SKM-1 treated with dmso at 0.1 percent for 144 hours (cell line): ENCODE measurements around the gene B3GNT4.
A peak's percentile ranks its signal among the peaks of the same experiment; 100 is the strongest.
"Not testable (repeated sequence)": the region's sequence is repeated elsewhere in the genome, so short reads cannot be mapped to it uniquely, and the experiment has no call there.

Experiments used
- DNase-seq: peaks from one replicate; lab custom pipeline; 2025; ENCODE audit not compliant: unreplicated experiment; lab: John Stamatoyannopoulos, UW

The B3GNT4 gene

GRCh38 chr12:122215771-122216170 lies 12.3 kb downstream of the B3GNT4 start:
- DNase-seq: no peak

- DNase-seq: no peak
Observed at GRCh38 chr12:122216445-122216844, 12.9 kb downstream of the B3GNT4 start.

GRCh38 chr12:122225683-122226365 lies 22.3 kb downstream of the B3GNT4 start, which contains the start of gene DIABLO:
DIABLO (minus strand) TSS chr12:122226052; CDS start chr12:122226014, 38 bp downstream.
- DNase-seq: peak; percentile 82

DNA sequence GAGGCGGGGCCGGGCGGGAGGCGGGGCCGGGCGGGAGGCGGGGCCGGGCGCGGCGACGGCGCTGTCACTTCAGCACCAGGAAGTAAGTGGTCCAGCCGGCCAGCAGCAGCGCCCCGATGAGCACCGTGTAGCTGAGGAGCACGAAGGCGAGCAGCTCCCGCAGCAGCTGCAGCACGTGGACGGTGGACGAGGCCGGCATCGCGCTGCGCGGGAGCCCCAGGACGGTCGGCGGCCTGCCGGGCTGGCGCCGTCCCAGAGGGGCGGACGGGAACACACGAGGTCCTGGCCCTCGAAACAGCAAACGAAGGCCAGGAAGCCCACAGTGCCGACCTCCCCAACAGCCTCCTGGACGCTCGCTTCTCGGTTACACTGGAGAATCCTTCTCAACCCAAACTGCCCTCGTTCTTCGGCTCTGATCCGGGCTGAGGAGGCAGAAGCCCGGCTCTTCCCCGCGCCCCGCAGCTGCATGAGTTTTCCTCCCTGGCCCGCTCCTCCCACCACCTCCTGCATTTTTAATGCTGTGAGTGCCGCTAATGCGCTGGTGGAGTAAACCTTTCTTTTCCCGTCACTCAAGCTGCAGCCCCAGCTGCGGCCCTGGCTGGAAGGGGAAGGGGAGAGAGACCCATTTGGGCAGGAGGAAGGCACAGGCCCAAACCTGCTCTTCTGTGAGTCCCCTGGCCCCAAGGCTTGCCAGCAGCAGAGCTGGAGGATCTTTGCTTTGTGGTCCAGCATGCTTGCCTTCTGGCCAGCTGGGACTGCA lies 23.0 kb downstream of the B3GNT4 start:
- no peak for DNase-seq

GRCh38 chr12:122227341-122227740 lies 23.8 kb downstream of the B3GNT4 start:
- no peak for DNase-seq

- no peak for DNase-seq
Observed at GRCh38 chr12:122228092-122228491, 24.6 kb downstream of the B3GNT4 start.

DNA sequence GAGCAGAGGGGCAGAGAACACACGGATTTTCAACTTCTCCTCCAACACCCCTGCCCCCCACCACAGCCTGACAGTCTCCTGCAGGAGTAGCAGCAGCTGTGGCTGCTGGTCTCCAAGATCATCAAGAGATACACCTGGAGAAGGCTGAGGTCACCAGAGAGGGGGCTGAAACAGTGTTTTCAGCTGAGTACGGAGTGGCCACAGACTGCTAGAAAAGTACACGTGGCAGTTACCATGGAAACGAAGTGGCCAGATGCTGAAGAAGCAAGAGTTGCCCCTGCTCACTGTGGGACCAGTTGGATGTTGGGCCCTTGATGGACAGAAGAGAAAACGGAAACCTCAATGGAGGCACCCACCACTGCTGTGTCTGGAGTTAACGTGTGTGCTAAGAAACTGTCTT lies 27.3 kb downstream of the B3GNT4 start:
- no peak for DNase-seq

DNA sequence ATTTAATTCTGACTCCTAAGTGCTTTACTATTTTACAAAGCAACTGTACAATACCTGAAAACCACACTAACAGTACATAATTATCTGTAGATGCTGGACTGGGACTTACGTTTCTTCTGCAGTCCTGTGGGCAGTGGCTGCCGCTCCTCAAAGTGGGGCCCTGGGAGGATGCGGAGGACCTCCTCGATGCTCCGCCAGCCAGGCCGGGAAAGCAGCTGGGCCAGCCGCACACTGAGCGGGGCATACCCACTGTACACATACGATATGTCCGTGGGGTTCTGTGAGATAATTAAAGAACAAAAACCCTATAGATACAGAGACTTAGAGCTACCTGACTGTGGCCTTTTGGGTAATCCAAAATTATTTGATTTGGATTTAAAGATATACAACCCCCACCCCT lies 29.2 kb downstream of the B3GNT4 start:
- no peak for DNase-seq

DNA sequence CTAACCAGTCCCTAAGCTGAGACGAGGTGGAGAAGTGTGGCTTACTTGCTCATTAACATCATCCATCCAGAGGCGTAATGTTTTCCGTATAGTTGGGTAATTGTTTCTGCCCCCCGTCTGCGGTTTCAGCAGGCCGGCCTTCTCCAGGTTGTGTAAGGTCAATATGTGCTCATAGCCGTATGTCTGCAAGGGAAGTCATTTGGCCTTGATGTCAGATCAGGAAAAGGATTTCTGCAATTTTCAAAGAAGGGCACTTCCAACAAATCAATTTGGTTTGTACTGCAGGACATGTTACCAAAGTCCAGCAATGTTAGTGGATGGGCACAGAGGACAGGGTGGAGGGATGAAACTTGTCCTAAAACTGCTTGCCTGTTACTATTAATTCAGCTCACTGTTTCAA lies 32.2 kb downstream of the B3GNT4 start:
- no peak for DNase-seq

GRCh38 chr12:122238861-122239260 lies 35.4 kb downstream of the B3GNT4 start:
- DNase-seq: no peak

DNA sequence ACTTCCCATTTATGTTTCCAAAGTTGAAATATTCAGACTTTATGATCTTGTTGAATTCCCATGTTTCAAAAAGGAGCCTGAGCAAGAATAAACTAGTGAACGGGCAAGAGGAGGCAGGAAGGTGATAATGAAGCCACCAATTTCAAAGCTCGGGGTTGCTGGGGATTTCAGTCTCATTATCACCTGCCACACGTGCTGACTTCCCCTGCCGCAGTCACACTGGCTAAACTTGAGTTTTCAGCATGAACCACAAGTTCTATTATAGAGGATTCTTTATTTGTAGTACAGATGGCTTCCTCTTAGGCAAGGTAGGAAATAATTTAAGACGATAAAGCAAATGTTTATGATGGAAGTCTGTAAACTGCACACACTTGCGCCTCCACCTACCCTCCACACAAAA lies 40.5 kb downstream of the B3GNT4 start:
- DNase-seq: no peak

DNA sequence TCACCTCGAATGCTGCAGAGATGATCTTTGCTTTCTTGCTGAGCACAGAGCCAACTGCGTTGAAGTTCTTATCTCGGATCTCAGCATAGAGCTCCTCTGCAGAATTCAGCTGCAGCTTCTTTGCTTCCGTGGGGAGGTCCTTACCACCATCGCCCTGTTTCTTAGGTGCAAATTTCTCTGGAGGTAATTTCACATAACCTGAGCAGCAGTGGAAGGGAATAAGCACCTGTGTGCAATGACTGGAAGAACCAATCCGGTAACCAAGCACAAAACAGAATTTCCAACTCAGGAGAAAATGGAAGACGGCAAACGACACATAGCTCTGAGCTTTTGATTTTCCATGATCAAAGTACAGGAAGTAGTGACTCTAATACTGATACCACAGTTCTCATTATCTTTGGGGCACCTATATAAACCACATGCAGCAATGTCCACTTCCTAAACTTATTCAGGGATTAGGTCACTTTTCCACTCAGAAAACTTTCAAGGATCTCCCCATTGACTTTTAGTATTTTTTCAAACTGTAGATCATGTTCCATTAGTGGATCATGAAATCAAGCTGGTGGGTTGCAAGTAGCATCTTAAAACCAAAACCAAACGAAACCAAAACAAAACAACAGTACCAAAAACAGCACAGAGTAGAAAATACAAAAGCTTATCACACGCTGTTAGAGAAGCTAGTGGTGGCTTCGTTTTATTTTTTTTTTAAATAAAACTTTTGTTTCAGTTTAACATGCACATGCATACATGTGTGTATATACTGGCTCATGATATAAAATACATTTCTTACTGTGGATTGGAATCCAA lies 41.3 kb downstream of the B3GNT4 start:
- DNase-seq: no peak

- no peak for DNase-seq
Observed at GRCh38 chr12:122245553-122245952, 42.0 kb downstream of the B3GNT4 start.

GRCh38 chr12:122250047-122250446 lies 46.5 kb downstream of the B3GNT4 start:
- DNase-seq: no peak

DNA sequence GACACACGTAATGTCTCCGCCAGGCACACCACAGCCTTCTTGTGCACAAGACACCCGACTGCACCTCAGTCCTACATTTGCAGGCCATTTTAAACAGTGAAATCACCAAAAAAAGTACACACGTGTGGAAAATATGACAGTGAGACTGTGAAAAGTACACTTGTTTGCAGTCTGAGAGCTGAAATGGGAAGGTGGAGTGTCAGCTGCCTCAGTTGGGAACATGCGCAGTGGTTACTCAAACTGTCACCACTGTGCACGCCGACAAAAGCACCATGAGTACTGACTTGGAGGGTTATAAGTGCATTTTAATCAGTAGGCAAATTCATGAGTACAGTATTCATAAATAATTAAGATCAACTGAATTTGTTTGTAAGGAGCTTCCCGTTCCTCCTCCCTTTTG lies 47.0 kb downstream of the B3GNT4 start:
- DNase-seq: no peak

DNA sequence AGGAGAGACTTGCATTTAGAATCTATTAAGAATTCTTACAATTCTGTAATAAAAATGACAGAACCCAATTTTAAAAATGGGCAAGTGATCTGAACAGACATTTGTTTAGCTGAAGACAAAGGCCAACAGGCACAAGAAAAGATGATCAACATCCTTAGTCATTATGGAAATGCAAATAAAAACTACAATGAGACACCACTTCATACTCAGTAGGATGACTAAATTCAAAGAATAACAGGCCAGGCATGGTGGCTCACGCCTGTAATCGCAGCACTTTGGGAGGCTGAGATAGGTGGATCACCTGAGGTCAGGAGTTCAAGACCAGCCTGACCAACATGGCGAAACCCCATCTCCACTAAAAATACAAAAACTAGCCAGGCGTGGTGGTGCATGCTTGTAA lies 55.0 kb downstream of the B3GNT4 start:
- not testable (repeated sequence) for DNase-seq
